GM21360 (cell line): ENCODE measurements around the gene NFATC3.

Experiments used
- ATAC-seq: cut with Tn5 transposase; IDR thresholded peaks from one replicate; pipeline ENCODE4 v1.9.1; 2021; ENCODE audit warnings: mild to moderate bottlenecking, moderate library complexity; ENCODE audit not compliant: unreplicated experiment

NFATC3 gene

GRCh38 chr16:68244903-68245853, 160.0 kb downstream of the NFATC3 start, which contains the start of gene PLA2G15:
PLA2G15 (plus strand) TSS chr16:68245373; CDS start chr16:68245427, 54 bp downstream.
- ATAC-seq = peak; percentile 80

DNA sequence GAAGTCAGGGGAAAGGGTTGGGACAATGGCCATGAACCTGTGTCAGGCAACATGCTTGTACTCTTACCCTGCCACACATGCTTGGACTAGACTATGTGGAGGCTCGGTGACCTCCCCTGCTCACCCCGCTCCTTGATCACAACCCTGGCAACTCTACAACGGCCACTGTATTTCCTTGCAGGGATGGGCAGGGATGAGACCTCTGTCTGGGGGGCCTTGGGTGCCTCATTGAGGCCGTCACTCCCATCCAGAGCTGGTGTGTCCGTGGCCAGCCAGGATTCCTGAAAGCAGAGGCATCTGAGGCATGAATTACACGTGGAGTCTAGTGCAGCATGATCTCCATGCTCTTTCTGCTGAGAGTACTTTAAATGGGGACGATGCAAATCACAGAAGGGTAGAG, 161.0 kb downstream of the NFATC3 start:
- ATAC-seq = no peak

DNA sequence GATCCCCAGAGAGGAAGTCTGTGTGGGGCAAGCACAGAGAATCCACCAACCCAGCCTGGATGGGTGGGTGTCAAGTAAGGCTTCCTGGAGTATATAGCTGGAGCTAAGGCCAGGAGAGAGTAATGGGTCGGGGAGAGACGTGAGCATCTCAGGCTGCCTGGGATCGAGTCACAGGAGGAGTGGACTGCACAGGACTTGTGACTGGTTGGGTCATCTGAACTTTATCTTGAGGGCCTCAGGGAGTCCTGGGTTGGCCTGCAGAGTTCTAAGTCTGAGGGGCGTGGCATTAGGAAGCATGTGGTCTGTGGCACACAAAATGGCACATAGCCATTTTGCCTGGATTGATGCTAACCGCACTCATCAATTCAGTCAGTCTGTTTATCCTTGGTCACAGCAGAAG, 161.5 kb downstream of the NFATC3 start:
- ATAC-seq = no peak

GRCh38 chr16:68247400-68247799, 162.2 kb downstream of the NFATC3 start:
- no peak for ATAC-seq

GRCh38 chr16:68247932-68248331, 162.8 kb downstream of the NFATC3 start:
- ATAC-seq = no peak

DNA sequence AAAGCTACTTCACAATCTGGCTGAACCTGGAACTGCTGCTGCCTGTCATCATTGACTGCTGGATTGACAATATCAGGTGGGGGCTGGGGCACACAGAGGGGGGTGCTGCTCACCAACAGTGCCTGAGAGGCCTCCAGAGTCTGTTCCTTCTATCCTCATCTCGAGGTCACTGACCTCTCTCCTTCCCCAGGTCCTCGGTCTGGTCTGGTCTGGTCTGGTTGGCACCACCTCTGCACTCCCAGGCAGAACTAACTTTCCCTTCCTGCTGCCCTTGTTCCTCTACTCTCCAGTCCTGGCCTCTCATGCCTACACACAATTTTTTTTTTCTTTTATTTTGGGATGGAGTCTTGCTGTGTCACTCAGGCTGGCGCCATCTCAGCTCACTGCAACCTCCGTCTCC, 164.2 kb downstream of the NFATC3 start:
- no peak for ATAC-seq

GRCh38 chr16:68250951-68251350, 165.8 kb downstream of the NFATC3 start:
- ATAC-seq = no peak

DNA sequence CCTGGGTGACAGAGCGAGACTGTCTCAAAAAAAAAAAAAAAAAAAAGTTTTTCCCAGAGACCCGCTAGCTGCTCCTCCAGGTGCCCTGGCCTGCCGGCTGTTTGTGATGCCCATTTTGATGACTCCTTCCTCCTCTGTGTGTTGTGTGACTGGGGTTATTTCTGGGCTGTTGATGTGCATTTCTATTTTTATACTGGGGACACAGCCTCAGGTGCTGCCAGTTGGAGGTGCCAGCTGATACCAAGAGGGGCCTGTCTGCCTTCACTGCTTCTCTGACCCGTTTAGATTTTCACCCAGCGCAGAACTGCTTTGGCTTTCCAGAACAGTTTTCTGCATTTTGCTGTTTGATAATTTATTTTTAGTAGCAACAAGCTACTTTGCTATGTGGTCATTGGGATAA, 166.7 kb downstream of the NFATC3 start:
- ATAC-seq = no peak

DNA sequence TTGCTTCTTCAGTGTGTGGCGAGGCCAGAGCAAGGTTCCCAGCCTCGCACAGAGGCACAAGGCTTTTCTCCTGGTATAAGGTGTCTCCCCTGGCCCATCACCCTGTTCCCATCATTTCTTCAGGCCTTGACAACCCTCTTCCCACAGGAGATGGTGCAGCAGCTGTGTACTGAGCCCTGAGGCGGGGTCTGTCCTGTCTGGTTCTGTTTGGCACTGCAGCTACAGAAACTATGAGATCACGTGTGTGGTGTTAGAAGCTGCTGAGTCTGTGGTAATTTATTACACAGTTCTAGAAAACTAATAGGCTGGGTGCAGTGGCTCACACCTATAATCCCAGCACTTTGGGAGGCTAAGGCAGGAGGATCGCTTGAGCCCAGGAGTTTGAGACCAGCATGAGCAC, 167.2 kb downstream of the NFATC3 start:
- ATAC-seq = no peak

GRCh38 chr16:68253721-68254120, 168.6 kb downstream of the NFATC3 start:
- ATAC-seq = no peak

DNA sequence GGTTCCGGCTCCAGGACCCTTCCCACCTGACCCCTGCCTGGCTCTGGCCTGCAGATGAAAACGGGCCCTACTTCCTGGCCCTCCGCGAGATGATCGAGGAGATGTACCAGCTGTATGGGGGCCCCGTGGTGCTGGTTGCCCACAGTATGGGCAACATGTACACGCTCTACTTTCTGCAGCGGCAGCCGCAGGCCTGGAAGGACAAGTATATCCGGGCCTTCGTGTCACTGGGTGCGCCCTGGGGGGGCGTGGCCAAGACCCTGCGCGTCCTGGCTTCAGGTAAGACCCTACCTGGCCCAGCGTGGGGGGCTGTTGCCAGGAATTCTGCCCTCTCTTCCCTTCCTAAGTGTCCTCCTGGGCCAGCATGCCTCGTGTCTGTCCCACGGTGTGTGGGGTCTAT, 170.5 kb downstream of the NFATC3 start:
- ATAC-seq = no peak

DNA sequence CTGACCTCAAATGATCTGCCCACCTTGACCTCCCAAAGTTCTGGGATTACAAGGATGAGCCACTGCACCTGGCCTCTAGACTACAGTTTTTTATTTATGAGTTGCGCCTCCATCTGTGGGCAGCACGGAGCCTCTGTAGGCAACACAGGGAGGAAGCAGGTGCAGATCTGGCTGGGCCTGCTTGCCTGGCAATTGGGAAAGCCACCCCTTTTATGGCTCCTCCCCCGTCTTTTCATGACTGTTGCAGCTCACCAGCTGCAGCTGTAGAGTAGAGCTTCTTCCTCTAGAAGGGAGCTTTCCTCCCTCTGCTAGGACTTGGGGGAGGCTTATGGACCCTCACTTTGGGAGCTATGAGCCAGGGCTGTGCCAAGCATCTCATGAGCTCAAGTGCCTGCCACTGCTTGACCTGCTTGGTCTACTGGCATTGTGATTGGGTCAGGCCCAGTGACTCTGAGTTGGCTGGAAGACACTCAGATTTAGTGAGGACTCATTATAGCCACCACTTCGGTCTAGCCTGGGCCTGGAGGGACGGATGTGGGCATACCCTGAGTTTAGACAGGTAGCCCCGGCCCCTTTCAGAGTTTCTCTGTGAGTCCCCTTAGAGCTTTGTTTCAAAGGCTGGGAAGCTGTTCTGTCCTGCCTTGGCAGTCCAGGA, 172.2 kb downstream of the NFATC3 start:
- ATAC-seq = no peak

DNA sequence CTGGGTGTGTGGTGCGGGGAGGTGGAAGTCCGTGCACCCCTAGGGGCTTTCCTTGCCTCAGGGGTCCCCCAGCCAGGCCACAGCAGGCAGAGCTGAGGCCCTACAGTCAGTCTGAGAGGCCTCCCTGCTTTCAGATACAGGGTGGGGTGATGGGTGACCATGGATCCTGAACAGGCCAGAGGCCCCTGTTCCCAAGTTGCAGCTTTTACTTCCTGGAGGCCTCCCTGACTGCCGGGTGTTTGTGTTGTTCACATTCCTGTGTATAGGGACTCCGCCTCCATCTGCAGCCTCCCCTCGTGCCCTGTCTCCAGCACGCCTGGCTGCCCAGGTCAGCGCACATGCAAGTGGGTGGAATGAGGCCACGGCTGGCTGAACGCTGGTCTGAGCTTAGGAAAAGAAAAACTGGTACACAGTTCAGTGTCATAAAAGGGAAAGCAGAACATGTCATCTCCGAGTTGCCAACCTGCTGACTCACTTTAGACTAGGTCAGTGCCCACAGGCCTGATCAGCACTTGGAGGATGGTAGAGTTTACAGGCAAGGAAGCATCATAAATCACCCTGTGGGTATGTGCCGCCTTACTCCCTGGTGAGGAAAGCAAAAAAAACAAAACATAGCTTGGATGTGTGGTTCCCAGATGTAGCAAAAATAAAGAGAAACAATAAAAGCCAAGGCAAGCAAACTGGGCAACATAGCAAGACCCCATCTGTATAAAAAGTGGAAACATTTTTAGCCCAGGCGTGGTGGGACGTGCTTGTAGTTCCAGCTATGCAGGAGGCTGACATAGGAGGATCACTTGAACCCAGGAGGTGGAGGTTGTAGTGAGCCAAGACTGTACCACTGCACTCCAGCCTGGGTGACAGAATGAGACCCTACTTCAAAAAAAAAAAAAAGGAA, 173.0 kb downstream of the NFATC3 start:
- no peak for ATAC-seq

- ATAC-seq = no peak
Observed at GRCh38 chr16:68259007-68259825, 174.0 kb downstream of the NFATC3 start.

DNA sequence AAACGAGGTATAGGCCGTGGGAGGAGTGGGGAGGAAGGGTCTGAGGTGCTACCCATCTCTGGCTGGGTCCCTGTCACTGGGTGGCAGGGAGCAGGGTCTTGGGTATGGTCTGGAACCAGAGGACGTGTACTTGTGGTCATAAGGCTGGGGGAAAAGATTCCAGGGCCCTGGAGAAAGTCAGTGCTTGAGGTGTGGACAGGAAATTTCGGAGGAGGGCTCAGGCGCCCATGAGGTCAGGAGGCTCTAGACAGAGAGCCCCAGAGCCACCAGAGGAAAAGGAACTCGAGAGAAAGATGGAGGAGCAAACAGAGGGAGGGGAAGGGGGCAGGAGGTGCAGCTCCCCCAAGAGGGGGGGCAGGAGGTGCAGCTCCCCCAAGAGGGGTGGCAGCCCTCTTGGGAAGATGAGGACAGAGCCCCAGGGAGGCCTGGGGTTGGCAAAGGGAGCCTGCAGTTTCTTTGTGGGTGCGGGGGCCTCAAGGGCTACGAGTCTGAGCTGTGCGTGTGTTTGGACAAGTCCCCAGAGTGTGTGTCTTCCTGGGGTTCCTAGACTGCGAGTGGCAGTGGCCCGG, 178.5 kb downstream of the NFATC3 start:
- ATAC-seq = no peak

- ATAC-seq = peak; percentile 52
Observed at GRCh38 chr16:68264128-68265077, 179.2 kb downstream of the NFATC3 start, which contains the start of gene SLC7A6. SLC7A6 (plus strand) TSS chr16:68264526; CDS start chr16:68274727, 10,201 bp downstream.

GRCh38 chr16:68265078-68265920, 180.1 kb downstream of the NFATC3 start:
- no peak for ATAC-seq
